ENCODE data around the gene PCYOX1L. TPM values are rescaled to one million over a fixed set of nuclear protein-coding genes. Genes with fewer than 3 reads are reported as not detected.
A peak's percentile ranks its signal among the peaks of the same experiment; 100 is the strongest.

Gene PCYOX1L
- polyA plus RNA-seq, 2 of the 4 experiments (the other 2 are of a cell fraction) = 2.1 to 6.7 TPM

- no peak overlapping the region for H3K27ac ChIP-seq
- ATAC-seq (no peak), DNase-seq (ENCODE audit: low read depth in 1 of 2, low spot score in 1 of 2) (no peak), FAIRE-seq (no peak)
- no peaks in the 10 kb centered on the region for H3K9me3 ChIP-seq
- peaks cover 7% of the 10 kb centered on the region for H3K4me1 ChIP-seq
- WGBS (ENCODE audit: missing lambda C conversion rate) = 72% methylated on average over 6 of the region's 6 CpGs
- POLR2A ChIA-PET = no interaction called here
- no peak overlapping the region for H3K4me3 ChIP-seq
- TF ChIP-seq NFE2L2 (conservative IDR thresholded peaks at IDR 0.05; ENCODE audit: low read length) (no peak), RAD21 (conservative IDR thresholded peaks at IDR 0.05 in 1 of 2, IDR thresholded peaks at IDR 0.05 in 1 of 2) (no peak), MAFK (IDR thresholded peaks at IDR 0.05; ENCODE audit: partially characterized antibody) (no peak), CBX8 (IDR thresholded peaks at IDR 0.05) (no peak), MAX (IDR thresholded peaks at IDR 0.05) (no peak)
- H3K4me2 ChIP-seq = no peak overlapping the region
- CTCF ChIA-PET = interaction anchor here (0.8 to 21.3 kb wide), 11 partner anchors 11 to 303 kb away, joined by 3 to 275 read pairs (median 7); partner anchors contain the start of genes GRPEL2 and IL17B
Measured at GRCh38 chr5:149315753-149316152, 42.1 kb upstream of the PCYOX1L start.

GRCh38 chr5:149317281-149318048, 40.4 kb upstream of the PCYOX1L start:
- H3K4me1 ChIP-seq = peaks cover 15% of the 10 kb centered on the region
- CTCF ChIA-PET = interaction anchor here (0.7 to 21.3 kb wide), 38 partner anchors 8 to 305 kb away, joined by 3 to 275 read pairs (median 4); partner anchors contain the start of genes GRPEL2, IL17B and PCYOX1L
- no peak overlapping the region for H3K4me2 ChIP-seq
- H3K9me3 ChIP-seq = no peaks in the 10 kb centered on the region
- FAIRE-seq = no peak
- H3K27ac ChIP-seq = peak overlapping the region in 1 of 2 experiments; percentile 28; a peak in 1 of 6 replicates
- POLR2A ChIA-PET = interaction anchor here (2.2 kb wide), 1 partner anchor 28 kb away, joined by 6 read pairs; the partner anchor contains the start of gene GRPEL2
- H3K4me3 ChIP-seq = no peak overlapping the region
- TF ChIP-seq RAD21 (conservative IDR thresholded peaks at IDR 0.05 in 1 of 2, IDR thresholded peaks at IDR 0.05 in 1 of 2) (peak; percentile 80 to 87), RFX5 (IDR thresholded peaks at IDR 0.05) (no peak), MAX (IDR thresholded peaks at IDR 0.05) (no peak), GATA3 (IDR thresholded peaks at IDR 0.05; ENCODE audit: borderline replicate concordance) (no peak), CTCF (IDR thresholded peaks at IDR 0.05) (peak; percentile 87), SMC3 (IDR thresholded peaks at IDR 0.05) (peak; percentile 83), EP300 (IDR thresholded peaks at IDR 0.05) (no peak)
- peak; percentile 51 to 69 for DNase-seq (ENCODE audit: low read depth in 1 of 2, low spot score in 1 of 2)
- 73% methylated on average over 10 of the region's 14 CpGs for WGBS (ENCODE audit: missing lambda C conversion rate)
- peak; percentile 55 to 72; a peak in 5 of 6 replicates for ATAC-seq

- Histone ChIP-seq H3K27ac (no peak overlapping the region), H3K4me1 (peaks cover 15% of the 10 kb centered on the region), H3K9me3 (no peaks in the 10 kb centered on the region), H3K4me3 (no peak overlapping the region), H3K4me2 (no peak overlapping the region)
- ChIA-PET POLR2A (no interaction called here), CTCF (interaction anchor here (1.1 to 21.3 kb wide), 9 partner anchors 9 to 300 kb away, joined by 3 to 275 read pairs (median 9); partner anchors contain the start of genes GRPEL2, IL17B and PCYOX1L)
- TF ChIP-seq JUN (IDR thresholded peaks at IDR 0.05) (no peak), FOXS1 (CRISPR knock-in tag; IDR thresholded peaks at IDR 0.05) (no peak), ZFP36 (IDR thresholded peaks at IDR 0.05; ENCODE audit: borderline replicate concordance, partially characterized antibody) (peak; percentile 48), FOSL2 (IDR thresholded peaks at IDR 0.05) (no peak), FOSL2 (CRISPR knock-in tag; IDR thresholded peaks at IDR 0.05) (no peak), POLR2A (IDR thresholded peaks at IDR 0.05; ENCODE audit: low read length) (no peak)
- WGBS (ENCODE audit: missing lambda C conversion rate) = 88% methylated on average over 3 of the region's 3 CpGs
- FAIRE-seq (no peak), ATAC-seq (no peak), DNase-seq (ENCODE audit: low read depth in 1 of 2, low spot score in 1 of 2) (no peak)
Measured at GRCh38 chr5:149319174-149319573, 38.7 kb upstream of the PCYOX1L start.

- WGBS (ENCODE audit: missing lambda C conversion rate) = 38% methylated on average over 4 of the region's 4 CpGs
- FAIRE-seq = no peak
- ChIA-PET CTCF (interaction anchor here (0.6 to 21.3 kb wide), 16 partner anchors 20 to 315 kb away, joined by 3 to 275 read pairs (median 6); partner anchors contain the start of genes CSNK1A1, GRPEL2, IL17B and PCYOX1L), POLR2A (interaction anchor here (0.6 to 2.5 kb wide), 3 partner anchors 24 to 241 kb away, joined by 3 to 19 read pairs (median 4); partner anchors contain the start of gene GRPEL2)
- H3K4me2 ChIP-seq = peak overlapping the region; percentile 61
- H3K4me3 ChIP-seq = no peak overlapping the region
- H3K27ac ChIP-seq = peak overlapping the region; percentile 72 to 78
- peaks cover 21% of the 10 kb centered on the region for H3K4me1 ChIP-seq
- no peaks in the 10 kb centered on the region for H3K9me3 ChIP-seq
- TF ChIP-seq USF2 (IDR thresholded peaks at IDR 0.05) (peak; percentile 82), MAFK (IDR thresholded peaks at IDR 0.05; ENCODE audit: partially characterized antibody) (peak; percentile 61), E2F6 (IDR thresholded peaks at IDR 0.05; ENCODE audit: borderline replicate concordance, low read depth) (0 out of 2 replicates have a peak, but pooled peaks have one; percentile 30), RCOR1 (IDR thresholded peaks at IDR 0.05; ENCODE audit: low read depth, low read length) (no peak), NPAS2 (CRISPR knock-in tag; IDR thresholded peaks at IDR 0.05; ENCODE audit: borderline replicate concordance) (no peak), MAX (IDR thresholded peaks at IDR 0.05) (peak; percentile 47; the same call in 1 of the 2 replicates), NR3C1 (IDR thresholded peaks at IDR 0.05) (no peak), NFE2L2 (conservative IDR thresholded peaks at IDR 0.05; ENCODE audit: low read length) (peak; percentile 52)
- DNase-seq (ENCODE audit: low read depth in 1 of 2, low spot score in 1 of 2) = peak; percentile 72 to 88
- peak; percentile 76 to 93 for ATAC-seq
Measured at GRCh38 chr5:149320791-149321330, 37.0 kb upstream of the PCYOX1L start.
